ENCODE measurements around the gene CD4.

DNA sequence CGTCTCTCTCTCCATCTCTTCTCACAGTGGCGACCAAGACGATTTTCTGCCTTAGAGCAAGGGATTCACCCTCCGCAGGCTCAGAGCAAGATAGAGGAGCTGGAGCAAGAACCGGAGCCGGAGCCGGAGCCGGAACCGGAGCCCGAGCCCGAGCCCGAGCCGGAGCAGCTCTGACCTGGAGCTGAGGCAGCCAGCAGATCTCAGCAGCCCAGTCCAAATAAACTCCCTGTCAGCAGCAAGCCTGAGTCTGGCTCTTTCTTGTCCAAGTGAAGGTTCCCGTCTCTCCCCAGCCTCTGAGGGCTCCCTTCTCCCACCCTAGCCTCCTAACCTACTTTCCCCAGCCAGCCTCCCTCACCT, 11.1 kb upstream of the CD4 start:
- TF ChIP-seq, protein P1, sequence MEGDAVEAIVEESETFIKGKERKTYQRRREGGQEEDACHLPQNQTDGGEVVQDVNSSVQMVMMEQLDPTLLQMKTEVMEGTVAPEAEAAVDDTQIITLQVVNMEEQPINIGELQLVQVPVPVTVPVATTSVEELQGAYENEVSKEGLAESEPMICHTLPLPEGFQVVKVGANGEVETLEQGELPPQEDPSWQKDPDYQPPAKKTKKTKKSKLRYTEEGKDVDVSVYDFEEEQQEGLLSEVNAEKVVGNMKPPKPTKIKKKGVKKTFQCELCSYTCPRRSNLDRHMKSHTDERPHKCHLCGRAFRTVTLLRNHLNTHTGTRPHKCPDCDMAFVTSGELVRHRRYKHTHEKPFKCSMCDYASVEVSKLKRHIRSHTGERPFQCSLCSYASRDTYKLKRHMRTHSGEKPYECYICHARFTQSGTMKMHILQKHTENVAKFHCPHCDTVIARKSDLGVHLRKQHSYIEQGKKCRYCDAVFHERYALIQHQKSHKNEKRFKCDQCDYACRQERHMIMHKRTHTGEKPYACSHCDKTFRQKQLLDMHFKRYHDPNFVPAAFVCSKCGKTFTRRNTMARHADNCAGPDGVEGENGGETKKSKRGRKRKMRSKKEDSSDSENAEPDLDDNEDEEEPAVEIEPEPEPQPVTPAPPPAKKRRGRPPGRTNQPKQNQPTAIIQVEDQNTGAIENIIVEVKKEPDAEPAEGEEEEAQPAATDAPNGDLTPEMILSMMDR (conservative IDR thresholded peaks at IDR 0.05 in 1 of 2, IDR thresholded peaks at IDR 0.05 in 1 of 2; ENCODE audit: low read depth in 1 of 2, low read length in 2 of 2), result no peak
- no peak for TF ChIP-seq EZH2 (IDR thresholded peaks at IDR 0.05; ENCODE audit: low read length, missing control alignments)

Measured in fibroblast of lung (primary cell).